GM10266 (cell line): Measurements from ENCODE around the gene LDLRAD4.

Source experiments
- DNase-seq: peaks from one replicate; pipeline ENCODE4 v3.0.0; 2012; ENCODE audit errors: extremely low spot score
- TF ChIP-seq, protein P1 (sequence below): IDR thresholded peaks from 2 replicates; pipeline ENCODE4 v1.5.1; 2012; ENCODE audit warnings: mild to moderate bottlenecking, low read depth; ENCODE audit not compliant: control insufficient read depth, insufficient read depth; ENCODE audit errors: missing control alignments

Gene LDLRAD4

DNA sequence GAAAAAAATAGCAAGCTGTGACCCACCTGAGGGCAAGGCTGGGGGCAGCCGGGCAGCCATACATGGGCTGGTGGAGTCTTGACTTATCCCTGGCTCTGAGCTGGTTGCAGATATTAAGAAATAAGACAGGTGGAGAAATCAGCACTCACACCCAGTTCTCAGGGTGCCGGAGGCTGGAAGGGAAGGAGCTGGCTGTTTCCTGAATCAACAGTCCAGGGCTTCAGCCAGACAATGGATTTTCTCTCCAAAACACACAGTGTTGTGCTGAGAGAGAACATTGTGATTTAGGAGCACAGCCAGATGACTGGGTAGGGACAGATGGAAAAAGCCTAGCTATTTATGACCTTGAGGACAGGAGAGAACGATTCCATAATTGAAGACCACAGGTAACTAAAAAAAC, 208.8 kb downstream of the LDLRAD4 start:
- TF ChIP-seq, protein P1, sequence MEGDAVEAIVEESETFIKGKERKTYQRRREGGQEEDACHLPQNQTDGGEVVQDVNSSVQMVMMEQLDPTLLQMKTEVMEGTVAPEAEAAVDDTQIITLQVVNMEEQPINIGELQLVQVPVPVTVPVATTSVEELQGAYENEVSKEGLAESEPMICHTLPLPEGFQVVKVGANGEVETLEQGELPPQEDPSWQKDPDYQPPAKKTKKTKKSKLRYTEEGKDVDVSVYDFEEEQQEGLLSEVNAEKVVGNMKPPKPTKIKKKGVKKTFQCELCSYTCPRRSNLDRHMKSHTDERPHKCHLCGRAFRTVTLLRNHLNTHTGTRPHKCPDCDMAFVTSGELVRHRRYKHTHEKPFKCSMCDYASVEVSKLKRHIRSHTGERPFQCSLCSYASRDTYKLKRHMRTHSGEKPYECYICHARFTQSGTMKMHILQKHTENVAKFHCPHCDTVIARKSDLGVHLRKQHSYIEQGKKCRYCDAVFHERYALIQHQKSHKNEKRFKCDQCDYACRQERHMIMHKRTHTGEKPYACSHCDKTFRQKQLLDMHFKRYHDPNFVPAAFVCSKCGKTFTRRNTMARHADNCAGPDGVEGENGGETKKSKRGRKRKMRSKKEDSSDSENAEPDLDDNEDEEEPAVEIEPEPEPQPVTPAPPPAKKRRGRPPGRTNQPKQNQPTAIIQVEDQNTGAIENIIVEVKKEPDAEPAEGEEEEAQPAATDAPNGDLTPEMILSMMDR: no peak
- DNase-seq: no peak

DNA sequence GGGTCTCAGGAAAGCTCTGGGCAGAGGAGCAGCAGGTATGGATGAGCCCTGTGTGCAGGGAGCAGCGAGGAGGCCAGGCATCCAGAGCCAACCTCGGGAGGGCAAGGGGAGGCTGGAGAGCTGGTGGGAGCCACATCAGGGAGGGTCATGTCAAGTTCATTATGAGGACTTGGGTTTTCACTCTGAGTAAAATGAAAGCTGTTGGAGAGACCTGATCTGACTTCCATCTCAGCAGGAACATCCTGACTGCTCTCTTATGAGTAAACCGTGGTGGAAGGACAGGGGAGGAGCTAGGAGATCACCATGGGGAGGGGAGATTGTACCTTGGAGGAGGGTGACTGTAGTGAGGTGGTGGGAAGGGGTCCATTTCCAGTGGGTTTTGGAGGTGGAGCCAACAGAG, 209.8 kb downstream of the LDLRAD4 start:
- no peak for DNase-seq
- TF ChIP-seq, protein P1: no peak

DNA sequence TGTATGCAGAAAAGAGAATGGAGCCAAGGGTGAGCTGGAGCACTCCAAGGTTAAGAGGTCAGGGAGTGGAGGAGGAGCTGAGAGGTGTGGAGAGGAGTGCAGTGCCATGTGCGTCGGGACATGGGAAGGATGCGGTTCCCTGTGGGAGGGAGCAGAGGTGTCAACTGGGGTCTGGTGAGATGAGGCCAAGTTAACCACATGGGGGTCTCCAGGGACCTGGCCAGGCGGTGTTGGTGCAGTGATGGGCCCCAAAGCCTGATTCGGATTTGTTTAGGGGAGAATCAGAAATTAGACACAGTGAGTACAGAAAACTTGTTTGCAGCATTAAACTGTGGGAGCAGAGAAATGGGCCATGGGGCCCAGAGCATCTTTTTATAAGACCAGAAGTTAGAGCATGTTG, 210.5 kb downstream of the LDLRAD4 start:
- no peak for DNase-seq

DNA sequence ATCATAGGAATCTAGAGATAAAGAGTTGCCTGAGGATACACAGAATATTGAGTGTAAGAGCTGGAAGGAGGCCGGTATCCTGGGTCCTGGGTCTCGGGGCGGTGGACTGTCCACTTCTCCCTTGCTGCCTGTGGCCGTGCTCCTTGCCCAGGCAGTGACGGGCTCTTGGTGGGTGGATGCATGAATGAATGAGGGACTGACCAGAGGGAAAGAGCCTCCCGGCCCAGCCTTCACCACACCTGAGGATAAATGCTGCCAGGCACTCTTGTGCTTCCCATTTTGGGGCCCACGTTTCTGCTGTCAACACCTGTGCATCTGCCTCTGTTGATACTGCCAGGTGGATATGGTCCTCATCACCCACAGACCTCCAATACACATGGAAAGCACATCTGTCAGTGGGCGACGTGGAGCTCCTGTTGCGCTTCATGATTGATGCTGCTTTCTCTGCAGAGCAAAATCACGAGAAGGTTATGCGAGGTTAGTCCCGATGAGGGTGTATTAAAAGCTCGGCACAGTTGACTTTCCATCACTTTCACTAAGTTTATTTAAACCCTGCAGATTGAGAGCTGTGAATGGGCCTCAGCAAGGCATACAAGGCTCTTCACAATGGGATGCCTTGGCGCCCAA, 211.4 kb downstream of the LDLRAD4 start:
- DNase-seq: no peak
- TF ChIP-seq, protein P1: no peak

More for the DNA sequence above, 210.5 kb downstream of the LDLRAD4 start:
- TF ChIP-seq, protein P1: no peak

DNA sequence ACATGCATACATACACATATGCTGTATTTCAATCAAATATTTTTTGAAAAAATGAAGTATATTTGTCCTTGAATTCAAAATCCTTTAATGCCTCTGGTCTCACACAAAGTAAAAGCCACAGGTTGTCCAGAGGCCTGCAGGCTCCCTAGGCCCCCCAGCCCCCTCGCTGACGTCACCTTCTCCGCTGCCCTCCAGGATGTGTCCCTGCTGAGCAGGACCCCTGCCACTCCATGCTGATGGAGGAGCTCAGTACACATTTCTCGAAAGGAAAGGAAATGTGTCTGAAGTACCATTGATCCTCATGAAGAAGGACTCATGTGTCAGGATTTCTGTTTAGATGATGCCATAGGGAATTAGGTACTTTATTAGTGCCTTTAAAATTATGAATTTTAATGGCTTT, 212.1 kb downstream of the LDLRAD4 start:
- no peak for DNase-seq
- TF ChIP-seq, protein P1: no peak

DNA sequence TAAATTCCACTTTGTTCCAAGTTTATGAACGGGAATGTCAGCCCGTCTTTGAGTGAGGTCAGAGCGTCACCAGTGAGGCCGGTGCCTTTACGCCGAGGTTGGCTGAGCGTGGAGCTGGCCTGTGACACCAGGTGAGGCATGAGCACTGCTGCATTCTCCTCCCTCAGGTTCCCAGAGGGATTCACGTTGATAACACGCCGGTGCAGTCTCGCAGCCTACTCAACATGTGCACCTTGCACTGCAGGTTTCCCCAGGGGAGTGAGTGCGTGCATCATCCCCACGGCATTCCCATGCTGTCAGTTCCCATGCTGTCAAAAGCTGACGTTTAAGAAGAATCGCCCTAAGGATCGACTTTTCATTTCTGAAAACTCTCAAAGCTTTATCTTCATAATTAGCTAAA, 213.3 kb downstream of the LDLRAD4 start:
- TF ChIP-seq, protein P1: no peak
- DNase-seq: no peak

DNA sequence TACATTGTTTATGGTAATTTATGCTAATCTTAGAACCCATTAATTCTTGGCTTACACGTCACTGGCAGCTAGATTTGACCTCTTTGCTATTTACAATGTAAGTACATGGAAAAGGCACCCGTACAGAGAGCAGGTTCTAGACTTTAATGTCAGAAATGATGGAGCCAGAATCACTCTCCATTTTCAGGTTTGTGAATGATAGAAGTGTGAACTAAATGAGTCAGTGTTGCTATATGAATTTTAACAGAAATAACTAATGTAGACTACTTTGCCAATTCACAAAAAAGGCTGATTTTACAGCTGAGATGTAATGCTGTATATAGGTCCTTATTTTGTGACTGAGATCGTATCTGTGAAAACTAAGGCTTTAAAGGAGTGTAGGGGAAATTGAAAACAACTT, 214.6 kb downstream of the LDLRAD4 start:
- TF ChIP-seq, protein P1: no peak
- DNase-seq: no peak
